Measurements from ENCODE around the gene FHAD1.

The FHAD1 gene

DNA sequence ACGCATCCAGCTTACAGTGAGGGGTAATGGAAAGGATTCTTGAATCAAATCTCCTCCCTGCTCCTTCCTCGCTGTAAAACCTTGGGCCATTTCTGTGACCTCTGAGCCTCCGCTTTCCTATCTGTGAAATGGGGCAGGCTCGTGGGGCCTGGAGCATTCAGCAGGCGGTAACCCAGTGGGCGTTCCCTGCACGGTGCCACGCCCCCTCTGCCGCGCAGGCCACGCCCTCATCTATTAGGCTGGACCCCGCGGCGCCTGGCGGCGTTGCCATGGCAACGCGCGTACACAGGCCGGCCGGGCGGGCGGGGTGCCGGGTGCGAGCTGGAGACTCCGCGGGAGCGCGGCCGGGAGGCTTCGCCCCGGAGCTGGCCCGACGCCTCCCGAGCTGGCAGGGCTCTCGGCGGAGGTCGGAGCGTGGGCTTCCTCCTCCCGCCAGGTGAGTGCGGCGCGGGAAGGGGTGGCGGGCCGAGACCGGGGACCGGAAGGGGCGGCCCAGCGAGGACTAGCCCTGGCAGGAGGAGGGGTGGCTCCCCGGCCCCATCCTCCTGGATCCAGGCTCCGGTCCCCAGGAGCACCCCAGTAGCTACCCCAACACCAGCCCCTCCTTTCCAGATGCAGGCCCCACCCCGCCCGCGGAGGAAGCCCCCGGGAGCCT is at the start of gene FHAD1:
Gene FHAD1, plus strand, starts transcription at position 264 of the 655 bp plus-strand sequence. CDS start 4,562 bp downstream, outside the sequence.
- DNase-seq, result peak; percentile 64

DNA sequence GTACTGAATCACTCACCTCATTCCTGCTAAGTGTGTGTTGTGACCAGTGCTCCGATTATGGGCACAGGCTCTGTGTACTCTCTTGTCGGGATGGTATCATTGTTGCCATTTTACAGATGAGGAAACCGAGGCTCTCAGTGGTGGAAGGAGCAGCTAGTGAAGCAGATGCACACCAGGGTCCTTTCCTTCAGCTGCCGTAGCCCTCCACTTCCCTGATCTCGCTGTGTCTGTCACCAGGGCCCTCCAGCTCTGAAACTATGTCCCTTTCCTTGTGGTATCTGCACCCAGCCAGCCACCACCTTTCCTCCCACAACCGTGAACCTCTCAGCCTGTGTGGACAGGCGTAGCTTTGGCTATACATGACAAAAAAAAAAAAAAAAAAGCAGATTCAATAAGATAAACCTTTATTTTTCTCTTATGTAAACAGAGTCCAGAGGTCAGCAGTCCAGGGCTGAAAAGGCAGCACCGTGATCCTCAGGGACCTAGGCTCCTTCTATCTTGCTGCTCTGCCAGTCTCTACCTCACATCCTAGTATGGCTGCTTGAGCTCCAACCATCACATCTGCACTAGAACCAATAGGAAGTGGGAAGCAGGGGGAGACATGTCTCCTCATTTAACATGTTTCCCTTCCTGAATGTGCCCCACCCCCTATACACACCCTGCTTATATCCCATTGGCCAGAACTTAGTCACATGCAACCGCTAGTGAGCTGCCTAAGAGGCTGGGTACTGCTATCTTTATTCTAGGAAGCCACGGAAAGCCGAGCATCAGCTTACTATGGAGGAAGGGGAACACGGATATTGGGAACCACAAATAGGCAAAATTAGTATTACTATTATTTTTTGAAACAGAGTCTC is 49.2 kb upstream of the FHAD1 start:
- DNase-seq, result no peak

DNA sequence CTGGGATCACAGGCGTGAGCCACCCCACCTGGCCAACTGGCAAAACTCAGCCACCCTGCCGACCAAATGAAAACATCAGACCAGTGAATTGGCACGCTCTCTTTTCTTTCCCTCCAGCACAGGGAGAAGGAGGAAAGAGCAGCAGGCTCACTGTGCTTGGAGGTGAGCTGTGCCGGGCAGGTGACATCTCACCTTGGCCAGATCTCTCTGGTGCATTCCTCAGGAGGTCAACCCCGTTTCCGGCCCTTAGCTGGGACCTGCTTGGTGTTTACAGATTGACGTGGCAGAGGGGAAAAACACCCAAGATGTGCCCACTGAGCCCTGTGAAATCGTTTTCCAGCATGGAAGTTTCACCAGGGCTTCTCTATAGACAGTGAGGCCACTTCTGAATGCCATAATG is 48.3 kb upstream of the FHAD1 start:
- DNase-seq, result no peak

- no peak for DNase-seq
Measured at GRCh38 chr1:15201221-15201620, 45.8 kb upstream of the FHAD1 start.

GRCh38 chr1:15201849-15202551 is 45.0 kb upstream of the FHAD1 start:
- DNase-seq, result no peak

GRCh38 chr1:15204931-15205330 is 42.1 kb upstream of the FHAD1 start:
- no peak for DNase-seq

DNA sequence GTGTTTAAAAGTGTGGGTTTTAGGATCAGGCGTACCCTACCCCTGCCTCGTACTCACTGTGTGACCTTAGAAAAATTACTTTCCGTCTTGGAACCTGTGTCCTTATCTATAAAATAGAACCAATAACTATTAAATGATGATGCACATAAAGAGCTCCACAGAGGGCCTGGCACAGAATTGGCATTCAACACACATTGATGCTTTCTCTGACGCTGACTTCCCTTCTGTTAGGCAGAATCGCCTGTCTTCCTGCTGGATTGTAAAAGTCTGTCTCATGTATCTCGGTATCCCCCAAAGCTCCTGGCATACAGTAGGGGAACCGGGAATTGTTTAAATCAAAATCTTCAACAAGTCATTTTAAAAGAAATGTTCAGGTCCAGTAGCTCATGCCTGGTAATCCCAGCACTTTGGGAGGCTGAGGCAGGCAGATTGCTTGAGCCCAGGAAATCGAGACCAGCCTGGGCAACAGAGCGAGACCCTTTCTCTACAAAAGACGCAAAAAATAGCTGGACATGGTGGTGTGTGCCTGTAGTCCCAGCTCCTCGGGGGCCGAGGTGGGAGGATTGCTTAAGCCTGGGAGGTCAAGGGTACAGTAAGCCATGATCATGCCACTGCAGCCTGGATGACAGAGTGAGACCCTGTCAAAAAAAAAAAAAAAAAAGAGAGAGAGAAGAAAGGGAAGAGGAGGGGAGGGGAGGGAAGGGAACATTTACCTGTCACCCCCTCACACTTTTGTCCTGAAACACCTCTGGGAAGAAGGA is 41.3 kb upstream of the FHAD1 start:
- no peak for DNase-seq

DNA sequence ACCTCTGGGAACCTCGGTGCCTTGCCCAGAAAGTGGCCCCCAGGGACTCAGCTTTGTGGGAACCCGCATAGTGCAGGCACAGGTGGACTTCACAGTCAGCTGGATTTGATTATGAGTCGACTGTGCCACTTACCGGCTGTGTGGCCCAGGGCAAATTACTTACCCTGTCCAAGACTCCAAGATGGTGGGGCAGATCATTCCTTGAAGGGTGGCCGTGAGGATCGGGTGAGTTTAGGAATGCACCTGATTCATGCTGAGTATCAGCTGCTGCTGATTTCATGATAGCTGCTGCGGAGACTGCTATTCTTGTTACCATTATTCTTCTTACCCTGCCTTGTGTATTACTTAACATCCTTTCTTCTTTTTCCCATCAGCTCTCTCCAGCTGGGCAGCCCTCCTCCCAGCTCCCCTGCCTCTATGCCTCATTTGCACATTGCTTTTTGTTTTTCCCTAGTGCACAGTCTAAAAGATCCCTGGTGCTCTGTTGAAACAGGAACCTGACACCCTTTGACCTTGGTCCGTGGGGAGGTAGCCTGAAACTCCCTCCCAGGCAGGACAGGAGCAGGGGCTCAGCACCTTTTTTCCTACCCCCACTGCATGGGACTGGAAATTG is 40.5 kb upstream of the FHAD1 start:
- DNase-seq, result no peak

DNA sequence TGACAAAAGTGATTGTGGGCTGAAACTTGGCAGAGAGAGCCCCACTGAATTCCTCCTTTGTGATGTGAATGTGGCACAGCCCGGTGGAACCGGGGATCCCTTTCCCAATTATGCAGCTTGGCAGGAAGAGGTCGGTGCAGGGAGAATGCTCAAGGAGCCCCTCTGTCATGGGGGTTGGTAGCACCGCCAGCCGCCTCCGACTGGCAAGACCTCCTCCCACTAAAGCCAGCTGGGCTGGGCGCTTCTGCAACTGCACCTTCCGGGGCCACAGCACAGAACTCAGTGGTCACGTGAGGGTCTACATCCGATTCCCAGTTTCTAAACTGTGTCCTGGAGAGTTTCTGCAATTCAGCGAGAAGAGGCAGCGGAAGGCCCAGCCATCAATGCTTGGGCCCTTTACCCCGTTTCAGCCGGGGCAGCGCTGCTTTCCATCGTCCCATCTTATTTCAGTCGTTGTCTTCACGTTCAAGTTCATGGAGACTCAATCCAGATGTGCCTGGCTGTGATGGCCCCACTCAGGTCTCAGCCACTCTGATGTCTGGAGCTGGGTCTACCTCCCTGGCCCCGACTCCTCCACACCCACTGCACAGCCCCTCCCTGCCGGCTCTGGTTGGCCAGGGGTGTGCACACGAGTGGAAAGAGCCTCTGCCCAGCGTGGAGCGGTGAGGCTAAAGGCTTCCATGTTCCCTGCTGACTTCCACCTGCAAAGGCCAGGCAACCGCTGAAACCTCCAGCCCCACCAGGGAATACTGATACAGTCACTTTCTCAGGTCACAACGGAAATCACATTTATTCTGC is 39.8 kb upstream of the FHAD1 start:
- no peak for DNase-seq

- no peak for DNase-seq
Measured at GRCh38 chr1:15207829-15208429, 39.1 kb upstream of the FHAD1 start.

GRCh38 chr1:15210651-15211375 is 36.2 kb upstream of the FHAD1 start:
- DNase-seq, result no peak

DNA sequence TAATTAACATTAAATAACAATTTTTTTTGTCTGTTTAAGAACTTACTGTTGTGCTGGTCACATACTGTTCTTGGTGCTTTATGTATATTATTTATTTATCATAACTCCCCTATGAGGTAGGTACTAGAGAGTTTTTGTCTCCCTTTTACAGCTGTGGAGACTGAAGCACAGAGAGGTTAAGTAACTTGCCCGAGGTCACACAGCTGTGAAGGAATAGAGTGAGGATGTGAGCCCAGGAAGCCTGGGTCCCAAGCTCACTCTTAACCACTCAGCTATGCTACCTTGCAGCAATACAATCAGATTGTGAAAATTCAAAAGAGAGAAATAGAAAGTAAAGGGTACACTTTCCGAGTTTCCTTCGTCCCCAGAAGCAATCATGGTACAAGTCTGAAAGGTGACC is 35.6 kb upstream of the FHAD1 start:
- DNase-seq, result no peak

DNA sequence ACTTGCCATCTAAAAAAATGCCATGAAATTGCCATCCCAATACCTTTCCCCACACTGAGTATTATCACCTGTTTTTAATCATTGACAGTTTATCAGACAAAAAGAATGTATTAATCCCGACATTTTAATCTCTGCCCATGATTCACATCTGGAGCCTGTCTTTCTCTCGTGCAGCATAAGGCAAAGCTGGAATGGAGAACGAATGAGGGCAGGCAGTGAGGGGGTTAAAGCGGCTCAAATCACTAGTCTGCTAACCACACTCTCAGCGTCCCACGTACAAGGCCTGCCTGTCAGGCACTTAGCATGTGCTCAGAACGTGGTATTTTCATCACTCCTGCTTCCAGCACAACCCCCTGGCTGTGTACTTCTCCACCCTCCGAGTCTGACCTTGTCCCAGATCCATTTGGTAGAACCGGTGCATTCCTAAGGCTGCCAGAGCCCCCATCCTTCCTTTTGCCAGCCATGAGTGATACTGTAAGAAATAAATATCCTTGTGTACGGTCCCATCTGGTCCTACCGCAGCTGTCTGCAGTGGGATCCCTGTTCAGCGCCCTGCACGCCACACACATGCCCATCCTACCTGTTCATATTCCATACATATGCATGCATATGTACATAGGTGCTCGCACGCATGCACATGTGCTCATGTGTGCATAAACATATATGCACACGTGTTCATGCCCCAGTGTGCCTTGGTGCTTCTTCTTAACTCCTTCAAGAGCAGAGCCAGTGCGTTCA is 34.6 kb upstream of the FHAD1 start:
- DNase-seq, result no peak

- no peak for DNase-seq
Measured at GRCh38 chr1:15212954-15213291, 34.1 kb upstream of the FHAD1 start.

GRCh38 chr1:15213341-15213821 is 33.6 kb upstream of the FHAD1 start:
- no peak for DNase-seq

DNA sequence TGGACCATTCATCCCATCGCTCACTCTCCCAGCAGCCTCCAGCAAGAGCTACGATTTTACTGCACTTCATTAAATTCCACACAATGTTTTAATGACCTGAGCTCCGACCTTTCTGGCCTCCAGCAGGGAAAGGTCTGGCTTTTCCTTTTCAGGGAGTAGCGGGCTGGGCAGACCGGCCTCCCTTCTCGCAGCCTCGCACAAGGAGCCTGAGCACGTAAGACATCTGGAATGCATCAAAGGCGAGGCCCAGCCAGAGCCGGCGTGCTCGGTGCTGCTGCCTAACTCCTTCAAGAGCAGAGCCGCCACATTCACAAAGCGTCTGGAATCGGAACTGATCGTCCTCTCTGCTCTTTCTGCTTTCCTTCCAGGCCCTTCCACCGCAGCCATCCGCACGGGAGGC is 32.5 kb upstream of the FHAD1 start:
- DNase-seq, result no peak

DNA sequence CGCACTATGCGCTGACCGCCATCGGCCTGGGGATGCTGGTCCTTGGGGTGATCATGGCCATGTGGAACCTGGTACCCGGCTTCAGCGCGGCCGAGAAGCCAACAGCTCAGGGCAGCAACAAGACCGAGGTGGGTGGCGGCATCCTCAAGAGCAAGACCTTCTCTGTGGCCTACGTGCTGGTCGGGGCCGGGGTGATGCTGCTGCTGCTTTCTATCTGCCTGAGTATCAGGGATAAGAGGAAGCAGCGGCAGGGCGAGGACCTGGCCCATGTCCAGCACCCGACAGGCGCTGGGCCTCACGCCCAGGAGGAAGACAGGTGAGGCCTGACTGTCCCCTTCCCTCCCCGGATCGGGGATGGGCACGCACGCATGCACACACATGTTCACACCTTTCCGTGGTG is 31.9 kb upstream of the FHAD1 start:
- DNase-seq, result no peak

DNA sequence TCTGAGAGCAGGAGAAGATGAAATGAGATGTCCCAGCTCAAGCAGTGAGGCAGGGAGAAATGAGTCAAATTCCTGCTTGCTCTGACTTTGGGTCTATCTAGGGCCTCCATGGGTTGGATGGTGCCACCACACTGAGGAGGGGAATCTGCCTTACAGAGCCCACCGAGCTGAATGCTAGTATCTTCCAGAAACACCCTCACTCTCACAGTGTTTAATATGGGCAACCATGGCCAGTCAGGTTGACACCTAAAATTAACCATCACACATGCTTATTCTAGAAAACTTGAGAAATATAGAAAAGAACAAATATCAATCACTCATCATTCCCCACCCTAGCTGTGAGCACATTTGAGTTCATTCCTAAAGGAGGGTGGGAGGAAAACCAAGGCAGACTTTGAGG is 29.4 kb upstream of the FHAD1 start:
- DNase-seq, result no peak
